ENCODE measurements around the gene TMEM258. TPM values are rescaled to one million over a fixed set of nuclear protein-coding genes. Genes with fewer than 3 reads are reported as not detected.

Gene TMEM258
- total RNA-seq, 1 donor from 2014 or later: 117 TPM

DNA sequence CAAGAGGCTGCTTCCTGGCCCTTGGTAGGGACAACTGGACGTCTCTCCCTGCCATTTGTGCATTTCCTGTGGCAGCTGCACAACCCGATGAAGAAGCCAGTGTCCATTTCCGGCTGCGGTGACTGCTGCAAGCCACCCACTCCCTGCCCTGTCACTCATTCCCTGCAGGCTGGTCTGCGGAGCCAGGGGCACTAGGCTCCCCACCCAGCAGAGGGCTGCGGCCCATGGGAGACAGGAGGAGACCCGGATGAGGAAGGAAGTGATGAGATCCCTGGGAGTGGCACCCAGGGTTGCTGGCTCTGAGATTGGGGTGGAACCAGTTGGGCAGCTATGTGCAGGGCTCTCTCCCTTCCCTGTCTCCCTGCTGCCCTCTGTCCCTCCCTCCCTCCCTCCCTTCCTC is 50.0 kb downstream of the TMEM258 start:
- TF ChIP-seq, protein P1, sequence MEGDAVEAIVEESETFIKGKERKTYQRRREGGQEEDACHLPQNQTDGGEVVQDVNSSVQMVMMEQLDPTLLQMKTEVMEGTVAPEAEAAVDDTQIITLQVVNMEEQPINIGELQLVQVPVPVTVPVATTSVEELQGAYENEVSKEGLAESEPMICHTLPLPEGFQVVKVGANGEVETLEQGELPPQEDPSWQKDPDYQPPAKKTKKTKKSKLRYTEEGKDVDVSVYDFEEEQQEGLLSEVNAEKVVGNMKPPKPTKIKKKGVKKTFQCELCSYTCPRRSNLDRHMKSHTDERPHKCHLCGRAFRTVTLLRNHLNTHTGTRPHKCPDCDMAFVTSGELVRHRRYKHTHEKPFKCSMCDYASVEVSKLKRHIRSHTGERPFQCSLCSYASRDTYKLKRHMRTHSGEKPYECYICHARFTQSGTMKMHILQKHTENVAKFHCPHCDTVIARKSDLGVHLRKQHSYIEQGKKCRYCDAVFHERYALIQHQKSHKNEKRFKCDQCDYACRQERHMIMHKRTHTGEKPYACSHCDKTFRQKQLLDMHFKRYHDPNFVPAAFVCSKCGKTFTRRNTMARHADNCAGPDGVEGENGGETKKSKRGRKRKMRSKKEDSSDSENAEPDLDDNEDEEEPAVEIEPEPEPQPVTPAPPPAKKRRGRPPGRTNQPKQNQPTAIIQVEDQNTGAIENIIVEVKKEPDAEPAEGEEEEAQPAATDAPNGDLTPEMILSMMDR (IDR thresholded peaks at IDR 0.05; ENCODE audit: borderline replicate concordance): no peak
- Histone ChIP-seq H3K36me3 (peaks cover 25% of the 10 kb centered on the region), H3K4me3 (no peak overlapping the region), H3K27me3 (ENCODE audit: low read depth) (no peaks in the 10 kb centered on the region), H3K4me1 (no peaks in the 10 kb centered on the region), H3K9me3 (replicated peaks) (no peaks in the 10 kb centered on the region), H3K27ac (replicated peaks) (peak overlapping the region; percentile 8)
- no peak for DNase-seq
- intact Hi-C loops (cut with micrococcal nuclease): no loop called here

GRCh38 chr11:61739966-61740365 is 52.4 kb downstream of the TMEM258 start:
- Histone ChIP-seq H3K4me3 (no peak overlapping the region), H3K27ac (replicated peaks) (no peak overlapping the region), H3K9me3 (replicated peaks) (no peaks in the 10 kb centered on the region), H3K27me3 (ENCODE audit: low read depth) (no peaks in the 10 kb centered on the region), H3K36me3 (peaks cover 40% of the 10 kb centered on the region), H3K4me1 (no peaks in the 10 kb centered on the region)
- intact Hi-C loops (cut with micrococcal nuclease): no loop called here
- TF ChIP-seq, protein P1 (IDR thresholded peaks at IDR 0.05; ENCODE audit: borderline replicate concordance): no peak
- DNase-seq: no peak

DNA sequence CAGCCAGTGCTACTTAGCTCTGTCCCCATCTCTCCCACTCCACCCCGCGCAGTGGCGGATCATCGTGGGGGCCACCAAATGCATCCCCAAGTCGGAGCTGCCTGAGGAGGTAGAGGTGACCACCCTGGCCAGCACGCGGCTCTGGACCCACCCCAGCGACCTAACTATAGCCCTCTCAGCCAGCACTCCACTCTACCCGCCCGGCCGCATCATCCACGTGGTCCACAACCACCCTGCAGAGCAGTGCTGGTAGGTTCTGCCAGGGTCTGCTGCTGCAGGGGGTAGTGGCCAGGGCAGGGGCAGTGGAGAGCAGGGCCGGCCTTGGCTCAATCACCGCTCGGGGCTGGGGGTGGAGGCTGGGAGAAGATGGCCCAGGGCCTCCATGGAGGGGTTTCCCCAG is 53.0 kb downstream of the TMEM258 start:
- intact Hi-C loops (cut with micrococcal nuclease): no loop called here
- peaks cover 43% of the 10 kb centered on the region for H3K36me3 ChIP-seq

More for the DNA sequence above, 53.0 kb downstream of the TMEM258 start:
- Histone ChIP-seq H3K27me3 (ENCODE audit: low read depth) (no peaks in the 10 kb centered on the region), H3K4me1 (no peaks in the 10 kb centered on the region), H3K27ac (replicated peaks) (no peak overlapping the region), H3K9me3 (replicated peaks) (no peaks in the 10 kb centered on the region), H3K4me3 (no peak overlapping the region)
- TF ChIP-seq, protein P1 (IDR thresholded peaks at IDR 0.05; ENCODE audit: borderline replicate concordance): no peak
- no peak for DNase-seq

Other genes starting within 250 kb of the TMEM258 start
- 18.9 TPM for gene SYT7, start 211.5 kb downstream of the TMEM258 start, total RNA-seq
- 3.2 TPM for gene DAGLA, start 112.2 kb downstream of the TMEM258 start, total RNA-seq
- gene MYRF, start 40.0 kb downstream of the TMEM258 start, total RNA-seq: 0.14 TPM
- 5.8 TPM for gene FEN1, start 312 bp upstream of the TMEM258 start, total RNA-seq
- gene FADS1, start 24.4 kb upstream of the TMEM258 start, total RNA-seq: 24.1 TPM
- 25.7 TPM for gene FADS2, start 35.7 kb upstream of the TMEM258 start, total RNA-seq
- gene FADS3, start 98.9 kb upstream of the TMEM258 start, total RNA-seq: 65.5 TPM
- gene RAB3IL1, start 125.0 kb upstream of the TMEM258 start, total RNA-seq: 9.5 TPM
- gene BEST1, start 157.8 kb upstream of the TMEM258 start, total RNA-seq: 0.58 TPM
- 2,346 TPM for gene FTH1, start 175.0 kb upstream of the TMEM258 start, total RNA-seq

Measured in left ventricle myocardium inferior (tissue), 1 donor.